NCI-H345 treated with DMSO at 0.1 percent for 48 hours (cell line): ENCODE data around the gene OR52N5.

Source experiments
- DNase-seq: peaks from one replicate; lab custom pipeline; 2025; ENCODE audit not compliant: unreplicated experiment; lab: John Stamatoyannopoulos, UW

The OR52N5 gene

GRCh38 chr11:5783255-5783654, at the start of gene OR52N5:
OR52N5 (minus strand) TSS chr11:5783355; CDS start chr11:5778634, 4,721 bp downstream.
- no peak for DNase-seq

- DNase-seq: no peak
These were observed 48.2 kb upstream of the OR52N5 start for GRCh38 chr11:5831196-5831829.

GRCh38 chr11:5818245-5818886, 35.2 kb upstream of the OR52N5 start:
- no peak for DNase-seq

GRCh38 chr11:5815534-5815933, 32.4 kb upstream of the OR52N5 start:
- DNase-seq: no peak

GRCh38 chr11:5809905-5810795, 27.0 kb upstream of the OR52N5 start:
- no peak for DNase-seq

GRCh38 chr11:5809122-5809519, 26.0 kb upstream of the OR52N5 start:
- peak; percentile 30 for DNase-seq

- peak; percentile 66 for DNase-seq
These were observed 25.5 kb upstream of the OR52N5 start, which contains the start of gene OR52N2 for GRCh38 chr11:5808500-5809121. OR52N2 (plus strand) TSS chr11:5808924; CDS start chr11:5820336, 11,412 bp downstream.

GRCh38 chr11:5807580-5807979, 24.4 kb upstream of the OR52N5 start:
- no peak for DNase-seq

- DNase-seq: no peak
These were observed 20.8 kb upstream of the OR52N5 start for GRCh38 chr11:5803982-5804381.

- DNase-seq: no peak
These were observed 13.4 kb upstream of the OR52N5 start for GRCh38 chr11:5796541-5796940.

- no peak for DNase-seq
These were observed 8.0 kb upstream of the OR52N5 start, which contains the start of gene OR52N1 for GRCh38 chr11:5791165-5791564. OR52N1 (minus strand) TSS chr11:5791265; CDS start chr11:5788816, 2,449 bp downstream.

- DNase-seq: no peak
These were observed 16.1 kb downstream of the OR52N5 start for GRCh38 chr11:5767056-5767455.

- no peak for DNase-seq
These were observed 29.2 kb downstream of the OR52N5 start, which contains the start of gene OR52N4 for GRCh38 chr11:5753943-5754342. OR52N4 (plus strand) TSS chr11:5754243; CDS start chr11:5754741, 498 bp downstream.

GRCh38 chr11:5749836-5750235, 33.3 kb downstream of the OR52N5 start:
- DNase-seq: no peak

GRCh38 chr11:5746614-5747013, 36.5 kb downstream of the OR52N5 start:
- no peak for DNase-seq

GRCh38 chr11:5738431-5738830, 44.7 kb downstream of the OR52N5 start:
- DNase-seq: no peak

- DNase-seq: no peak
These were observed 45.3 kb downstream of the OR52N5 start for GRCh38 chr11:5737670-5738392.

GRCh38 chr11:5737091-5737490, 46.1 kb downstream of the OR52N5 start:
- no peak for DNase-seq

- DNase-seq: no peak
These were observed 46.8 kb downstream of the OR52N5 start, which contains the start of gene OR56B1 for GRCh38 chr11:5736396-5736795. OR56B1 (plus strand) TSS chr11:5736448; CDS start chr11:5736517, 69 bp downstream.

GRCh38 chr11:5727691-5728090, 55.5 kb downstream of the OR52N5 start:
- DNase-seq: no peak
